Measurements from ENCODE around the gene GCNT1.
"Not testable (repeated sequence)": the region's sequence is repeated elsewhere in the genome, so short reads cannot be mapped to it uniquely, and the experiment has no call there.

- TF ChIP-seq POLR2A (IDR thresholded peaks at IDR 0.05; ENCODE audit: low read depth, low read length); PAX5 (IDR thresholded peaks at IDR 0.05; ENCODE audit: insufficient read depth, low read length, severe bottlenecking); POLR2AphosphoS5 (IDR thresholded peaks at IDR 0.05; ENCODE audit: low read depth, low read length); TAF1 (IDR thresholded peaks at IDR 0.05; ENCODE audit: low read depth, low read length): not testable (repeated sequence)
These were observed 20.4 kb downstream of the GCNT1 start for GRCh38 chr9:76479337-76479736.
